HEK293T (cell line): ENCODE results near the gene RAPGEF5.
"Not testable (repeated sequence)": the region's sequence is repeated elsewhere in the genome, so short reads cannot be mapped to it uniquely, and the experiment has no call there.

Experiments
- BHLHE40 ChIP-seq: fragments of 450-650 bp; IDR thresholded peaks from 2 replicates; pipeline ENCODE4 v1.6.1; 2016; ENCODE audit warnings: mild to moderate bottlenecking, moderate library complexity, borderline replicate concordance
- ELF4 ChIP-seq: fragments of 450-650 bp; IDR thresholded peaks from 2 replicates; pipeline ENCODE4 v1.6.1; 2017; ENCODE audit warnings: antibody characterized with exemption
- FOXM1 ChIP-seq: fragments of 450-650 bp; IDR thresholded peaks from 2 replicates; pipeline ENCODE4 v1.6.1; 2017; ENCODE audit warnings: mild to moderate bottlenecking, borderline replicate concordance
- LEF1 ChIP-seq: fragments of 450-650 bp; IDR thresholded peaks from 2 replicates; pipeline ENCODE4 v1.6.1; 2017; ENCODE audit warnings: mild to moderate bottlenecking, borderline replicate concordance
- SP1 ChIP-seq: fragments of 450-650 bp; IDR thresholded peaks from 2 replicates; pipeline ENCODE4 v1.6.1; 2017
- SUZ12 ChIP-seq: fragments of 450-650 bp; IDR thresholded peaks from 2 replicates; pipeline ENCODE4 v1.6.1; 2016; ENCODE audit warnings: mild to moderate bottlenecking

DNA sequence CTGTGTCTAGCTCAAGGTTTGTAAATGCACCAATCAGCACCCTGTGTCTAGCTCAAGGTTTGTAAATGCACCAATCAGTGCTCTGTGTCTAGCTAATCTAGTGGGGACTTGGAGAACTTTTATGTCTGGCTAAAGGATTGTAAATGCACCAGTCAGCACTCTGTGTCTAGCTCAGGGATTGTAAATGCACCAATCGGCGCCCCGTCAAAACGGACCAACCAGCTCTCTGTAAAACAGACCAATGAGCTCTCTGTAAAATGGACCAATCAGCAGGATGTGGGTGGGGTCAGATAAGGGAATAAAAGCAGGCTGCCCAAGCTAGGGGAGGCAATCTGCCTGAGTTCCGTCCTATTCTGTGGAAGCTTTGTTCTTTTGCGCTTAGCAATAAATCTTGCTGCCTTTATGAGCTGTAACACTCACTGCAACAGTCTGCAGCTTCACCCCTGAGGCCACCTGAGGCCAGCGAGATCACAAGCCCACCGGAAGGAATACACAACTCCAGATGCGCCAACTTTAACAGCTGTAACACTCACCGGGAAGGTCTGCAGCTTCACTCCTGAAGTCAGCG is 265.9 kb downstream of the RAPGEF5 start:
- not testable (repeated sequence) for TF ChIP-seq ELF4, FOXM1, LEF1, SP1, SUZ12, BHLHE40
